Osteoblast (primary cell): ENCODE measurements around the gene TMC8. TPM values are rescaled to one million over a fixed set of nuclear protein-coding genes. Genes with fewer than 3 reads are reported as not detected.

Source experiments
- DNase-seq: peaks from one replicate; pipeline ENCODE4 v3.0.0; 2011; ENCODE audit warnings: low spot score, mixed read lengths; ENCODE audit not compliant: insufficient read length; ENCODE audit errors: missing footprints
- H2AFZ ChIP-seq: 2 replicates; pipeline ENCODE4 v1.6.0; 2011; ENCODE audit warnings: mild to moderate bottlenecking, low read length
- H3K27ac ChIP-seq: 2 replicates; pipeline ENCODE4 v1.5.1; 2011; ENCODE audit warnings: mild to moderate bottlenecking, low read depth, low read length, moderate library complexity
- H3K27me3 ChIP-seq: 2 replicates; pipeline ENCODE4 v1.6.0; 2012; ENCODE audit warnings: mild to moderate bottlenecking, control low read depth, inconsistent platforms, low read length, moderate library complexity; ENCODE audit not compliant: insufficient read depth
- H3K36me3 ChIP-seq: 2 replicates; pipeline ENCODE4 v1.5.1; 2011; ENCODE audit warnings: mild to moderate bottlenecking, low read length, control low read depth, moderate library complexity; ENCODE audit not compliant: insufficient read depth
- H3K4me1 ChIP-seq: 2 replicates; pipeline ENCODE4 v1.5.1; 2011; ENCODE audit warnings: mild to moderate bottlenecking, low read length, control low read depth, moderate library complexity; ENCODE audit not compliant: insufficient read depth
- H3K4me2 ChIP-seq: 2 replicates; pipeline ENCODE4 v1.6.0; 2011; ENCODE audit warnings: mild to moderate bottlenecking, low read length; ENCODE audit not compliant: insufficient read depth
- H3K4me3 ChIP-seq: fragments of 200-600 bp; sonication (generic); 3 replicates; pipeline ENCODE4 v1.5.1; 2012; ENCODE audit warnings: mild to moderate bottlenecking, low read length, inconsistent platforms; ENCODE audit not compliant: insufficient read depth
- H3K79me2 ChIP-seq: 2 replicates; pipeline ENCODE4 v1.6.0; 2012; ENCODE audit warnings: mild to moderate bottlenecking, low read length, control low read depth, inconsistent platforms; ENCODE audit not compliant: insufficient read depth
- H3K9me3 ChIP-seq: 2 replicates; pipeline ENCODE4 v1.5.1; 2011; ENCODE audit warnings: low read depth, low read length, control low read depth
- H4K20me1 ChIP-seq: 2 replicates; pipeline ENCODE4 v1.6.0; 2012; ENCODE audit warnings: mild to moderate bottlenecking, low read length, control low read depth; ENCODE audit not compliant: insufficient read depth
- total RNA-seq: library from RNA; depleted of rRNA; stranded (reverse); fragments of >200 nt; gene quantifications from 2 replicates; pipeline ENCODE4 v1.2.3, GENCODE V29; 2012
- TF ChIP-seq, protein P1 (sequence below): IDR thresholded peaks from 2 replicates; pipeline ENCODE4 v1.5.1; 2011; ENCODE audit warnings: mild to moderate bottlenecking, low read depth, low read length, moderate library complexity; ENCODE audit errors: extremely low read depth

Gene TMC8
- total RNA-seq, 1 donor: not detected

DNA sequence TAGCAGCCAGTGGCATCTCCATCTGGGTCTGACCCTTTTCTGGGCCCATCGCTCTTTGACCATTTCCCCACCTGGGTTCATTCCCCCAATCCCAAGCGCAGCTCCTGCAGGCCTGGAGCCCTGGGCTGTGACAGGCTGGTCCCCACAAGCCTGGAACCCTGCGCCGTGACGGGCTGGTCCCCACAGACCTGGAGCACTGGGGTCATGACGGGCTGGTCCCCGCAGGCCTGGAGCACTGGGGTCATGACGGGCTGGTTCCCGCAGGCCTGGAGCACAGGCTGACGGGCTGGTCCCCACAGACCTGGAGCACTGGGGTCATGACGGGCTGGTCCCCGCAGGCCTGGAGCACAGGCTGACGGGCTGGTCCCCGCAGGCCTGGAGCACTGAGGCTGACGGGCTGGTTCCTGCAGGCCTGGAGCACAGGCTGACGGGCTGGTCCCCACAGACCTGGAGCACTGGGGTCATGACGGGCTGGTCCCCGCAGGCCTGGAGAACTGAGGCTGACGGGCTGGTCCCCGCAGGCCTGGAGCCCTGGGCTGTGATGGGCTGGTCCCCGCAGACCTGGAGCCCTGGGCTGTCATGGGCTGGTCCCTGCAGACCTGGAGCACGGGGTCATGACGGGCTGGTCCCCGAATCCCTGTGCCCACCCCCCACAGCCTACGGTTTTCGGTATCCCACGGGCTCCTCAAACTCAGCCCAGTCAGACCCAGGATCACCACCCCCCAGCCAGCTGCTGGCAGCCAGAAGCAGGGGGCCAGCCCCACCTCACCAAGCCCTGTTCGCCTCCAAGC is 18.6 kb upstream of the TMC8 start:
- TF ChIP-seq, protein P1, sequence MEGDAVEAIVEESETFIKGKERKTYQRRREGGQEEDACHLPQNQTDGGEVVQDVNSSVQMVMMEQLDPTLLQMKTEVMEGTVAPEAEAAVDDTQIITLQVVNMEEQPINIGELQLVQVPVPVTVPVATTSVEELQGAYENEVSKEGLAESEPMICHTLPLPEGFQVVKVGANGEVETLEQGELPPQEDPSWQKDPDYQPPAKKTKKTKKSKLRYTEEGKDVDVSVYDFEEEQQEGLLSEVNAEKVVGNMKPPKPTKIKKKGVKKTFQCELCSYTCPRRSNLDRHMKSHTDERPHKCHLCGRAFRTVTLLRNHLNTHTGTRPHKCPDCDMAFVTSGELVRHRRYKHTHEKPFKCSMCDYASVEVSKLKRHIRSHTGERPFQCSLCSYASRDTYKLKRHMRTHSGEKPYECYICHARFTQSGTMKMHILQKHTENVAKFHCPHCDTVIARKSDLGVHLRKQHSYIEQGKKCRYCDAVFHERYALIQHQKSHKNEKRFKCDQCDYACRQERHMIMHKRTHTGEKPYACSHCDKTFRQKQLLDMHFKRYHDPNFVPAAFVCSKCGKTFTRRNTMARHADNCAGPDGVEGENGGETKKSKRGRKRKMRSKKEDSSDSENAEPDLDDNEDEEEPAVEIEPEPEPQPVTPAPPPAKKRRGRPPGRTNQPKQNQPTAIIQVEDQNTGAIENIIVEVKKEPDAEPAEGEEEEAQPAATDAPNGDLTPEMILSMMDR: no peak
- H3K36me3 ChIP-seq: no peaks in the 10 kb centered on the region
- no peaks in the 10 kb centered on the region for H3K9me3 ChIP-seq
- peaks cover 20% of the 10 kb centered on the region for H3K27me3 ChIP-seq
- no peak overlapping the region for H2AFZ ChIP-seq
- H3K27ac ChIP-seq: no peak overlapping the region
- H3K4me1 ChIP-seq: no peaks in the 10 kb centered on the region
- no peaks in the 10 kb centered on the region for H3K79me2 ChIP-seq
- H4K20me1 ChIP-seq: no peaks in the 10 kb centered on the region
- H3K4me2 ChIP-seq: no peak overlapping the region
- DNase-seq: peak; percentile 86
- H3K4me3 ChIP-seq: no peak overlapping the region

DNA sequence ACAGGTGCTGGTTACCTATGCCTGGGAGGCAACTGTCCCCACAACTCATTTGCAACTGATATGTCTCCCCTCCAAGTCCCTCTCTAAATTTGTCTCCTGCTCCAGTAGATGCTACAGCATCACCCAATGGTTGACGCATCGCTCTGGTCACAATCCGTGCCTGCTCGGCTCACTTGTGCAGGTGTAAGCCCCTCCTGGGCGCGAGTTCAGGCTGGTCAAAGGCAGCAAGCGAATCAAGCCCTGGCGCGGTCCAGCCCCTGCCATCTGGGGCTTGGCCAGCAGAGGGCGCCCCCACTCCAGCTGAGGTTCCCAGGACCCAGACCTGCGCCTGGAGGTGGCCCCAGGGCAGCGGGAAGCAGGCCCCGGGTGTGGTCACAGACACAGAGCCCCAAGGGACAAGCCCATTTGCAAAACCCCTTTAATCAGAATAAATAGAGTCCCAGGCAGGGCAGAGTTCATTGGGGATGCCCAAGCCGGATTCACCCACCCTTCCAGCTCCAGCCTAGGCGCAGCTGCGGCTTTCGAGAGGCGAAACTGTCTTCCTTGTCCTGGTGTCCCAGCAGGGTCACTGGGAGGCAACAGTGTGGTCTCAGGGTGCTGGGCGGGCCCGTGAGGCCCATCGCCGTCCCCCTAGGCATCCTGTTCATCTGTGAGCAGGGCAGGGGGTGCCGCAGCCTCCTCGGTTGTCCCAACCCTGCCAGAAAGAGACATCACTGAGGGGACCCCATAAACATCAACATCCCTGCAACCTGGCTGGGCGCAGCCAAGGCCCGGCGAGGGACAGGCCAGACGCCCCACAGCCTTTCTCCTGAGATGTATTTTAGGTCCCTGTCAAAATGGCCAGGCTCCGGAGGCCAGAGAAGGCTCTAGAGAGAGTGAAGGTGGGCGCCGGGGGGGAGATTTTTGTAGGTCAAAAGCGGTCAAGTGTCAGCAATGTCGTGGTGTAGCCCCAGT is 17.8 kb upstream of the TMC8 start:
- no peak overlapping the region for H2AFZ ChIP-seq
- H3K27me3 ChIP-seq: peaks cover 20% of the 10 kb centered on the region
- H4K20me1 ChIP-seq: no peaks in the 10 kb centered on the region
- H3K4me1 ChIP-seq: no peaks in the 10 kb centered on the region
- TF ChIP-seq, protein P1: peak; percentile 91
- H3K4me3 ChIP-seq: no peak overlapping the region
- no peaks in the 10 kb centered on the region for H3K79me2 ChIP-seq
- DNase-seq: peak; percentile 99
- no peaks in the 10 kb centered on the region for H3K9me3 ChIP-seq
- H3K36me3 ChIP-seq: no peaks in the 10 kb centered on the region
- no peak overlapping the region for H3K4me2 ChIP-seq
- H3K27ac ChIP-seq: no peak overlapping the region

DNA sequence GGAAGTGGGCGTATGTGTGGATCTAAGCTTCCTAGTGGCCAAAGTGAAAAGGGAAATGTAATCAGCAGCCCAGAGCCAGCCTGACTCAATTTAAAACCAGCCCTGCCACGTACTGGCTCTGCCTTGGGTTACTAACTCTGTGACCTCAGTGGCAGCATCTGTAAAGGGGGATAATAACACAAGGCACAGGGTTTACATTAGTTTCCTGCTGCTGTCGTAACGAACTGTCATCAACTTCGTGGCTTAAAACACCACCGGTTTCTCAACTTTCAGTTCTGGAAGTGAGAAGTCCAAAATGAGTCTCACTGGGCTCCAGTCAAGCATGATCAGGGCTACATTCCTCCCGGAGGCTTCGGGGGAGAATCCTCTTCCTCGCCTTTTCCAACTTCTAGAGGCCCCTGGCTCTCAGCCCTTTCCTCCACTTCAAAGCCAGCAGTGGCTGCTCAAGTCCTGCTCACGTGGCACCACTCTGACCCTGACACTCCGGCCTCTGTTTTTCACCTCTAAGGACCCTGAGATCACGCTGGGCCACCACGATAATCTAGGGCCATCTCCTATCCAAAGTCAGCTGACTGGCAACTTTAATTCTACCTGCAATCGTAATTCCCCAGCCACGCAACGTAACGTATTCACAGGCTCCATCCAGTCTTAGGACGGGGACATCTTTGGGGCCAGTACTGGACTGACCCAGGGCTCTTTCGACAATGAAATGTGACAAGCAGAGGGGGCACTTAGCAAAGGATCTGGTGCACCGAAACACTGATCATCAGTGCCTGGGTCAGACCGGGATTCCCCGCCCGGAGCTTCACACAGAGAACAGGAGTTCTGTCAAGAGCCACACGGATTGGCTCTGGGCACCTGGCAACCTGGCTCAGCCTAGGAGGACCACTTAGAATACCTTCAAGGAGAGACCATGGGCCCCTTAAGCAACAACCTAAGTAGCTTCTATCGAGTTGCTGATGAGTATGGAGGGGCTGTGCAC is 16.5 kb upstream of the TMC8 start:
- Histone ChIP-seq H3K27ac (no peak overlapping the region), H3K79me2 (no peaks in the 10 kb centered on the region), H3K36me3 (no peaks in the 10 kb centered on the region), H3K4me2 (no peak overlapping the region), H4K20me1 (no peaks in the 10 kb centered on the region), H3K4me1 (no peaks in the 10 kb centered on the region), H3K9me3 (no peaks in the 10 kb centered on the region), H3K4me3 (no peak overlapping the region), H3K27me3 (peaks cover 20% of the 10 kb centered on the region), H2AFZ (no peak overlapping the region)
- TF ChIP-seq, protein P1: no peak
- DNase-seq: peak; percentile 88
